ENCODE results near the gene IZUMO1.
"Not testable (repeated sequence)": the region's sequence is repeated elsewhere in the genome, so short reads cannot be mapped to it uniquely, and the experiment has no call there.

The IZUMO1 gene

DNA sequence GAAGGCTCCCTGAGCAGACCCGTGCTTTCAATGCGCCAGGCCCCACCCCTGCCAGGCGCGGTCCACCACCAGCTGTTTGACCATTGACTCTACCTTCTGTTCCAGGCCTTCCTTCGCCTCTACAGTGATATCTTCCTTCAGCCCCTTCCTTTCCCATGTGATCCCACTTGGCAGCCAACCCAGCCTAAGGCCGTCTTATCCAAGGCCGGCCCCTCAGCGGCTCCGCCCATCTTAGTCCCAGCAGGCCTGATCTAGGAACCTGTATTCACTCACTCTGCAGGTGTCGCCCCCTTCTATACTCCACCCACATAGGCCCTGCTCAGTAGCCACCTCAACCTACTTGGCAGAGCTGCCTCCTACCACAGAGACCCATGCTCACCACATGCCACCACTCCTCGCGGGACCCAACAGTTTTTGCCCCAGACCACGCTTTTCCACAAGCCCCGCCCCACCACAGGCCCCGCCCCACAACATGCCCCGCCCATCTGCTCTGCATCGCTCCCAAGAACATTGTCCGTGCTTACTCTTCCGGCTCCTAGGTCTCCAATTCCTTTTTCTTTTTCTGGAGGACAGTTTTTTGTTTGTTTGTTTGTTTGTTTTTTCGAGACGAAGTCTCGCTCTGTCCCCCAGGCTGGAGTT, 9.2 kb downstream of the IZUMO1 start:
- DNase-seq (ENCODE audit: low read depth), result no peak

DNA sequence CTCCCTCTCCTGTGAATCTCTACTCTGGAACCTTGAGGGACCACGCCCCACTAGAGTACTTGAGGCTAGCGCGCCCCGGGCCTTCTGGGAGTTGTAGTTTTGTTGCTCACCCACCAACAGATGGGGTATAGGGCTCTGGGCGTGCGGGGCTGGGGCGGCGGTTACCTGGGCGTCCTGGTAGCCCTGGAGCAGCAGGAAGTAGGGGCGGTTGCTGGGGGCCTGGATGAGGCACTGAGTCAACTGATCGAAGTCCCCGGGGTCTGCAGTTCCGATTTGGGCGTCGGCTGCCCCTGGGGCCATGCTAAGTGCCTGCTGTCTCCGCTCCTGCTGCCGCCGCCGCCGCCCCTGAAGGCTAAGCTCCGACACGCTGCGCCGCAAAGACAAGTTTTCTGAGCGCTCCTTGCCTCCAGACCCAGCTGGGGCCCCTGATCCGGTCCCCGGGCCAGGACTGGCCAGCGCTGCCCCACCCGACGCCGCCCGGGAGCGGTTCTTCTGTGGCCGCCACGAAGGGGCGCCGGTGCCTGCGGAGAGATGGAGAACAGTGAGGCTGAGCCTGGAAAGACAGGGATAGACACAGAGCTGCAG, 11.6 kb downstream of the IZUMO1 start:
- DNase-seq (ENCODE audit: low read depth), result no peak

DNA sequence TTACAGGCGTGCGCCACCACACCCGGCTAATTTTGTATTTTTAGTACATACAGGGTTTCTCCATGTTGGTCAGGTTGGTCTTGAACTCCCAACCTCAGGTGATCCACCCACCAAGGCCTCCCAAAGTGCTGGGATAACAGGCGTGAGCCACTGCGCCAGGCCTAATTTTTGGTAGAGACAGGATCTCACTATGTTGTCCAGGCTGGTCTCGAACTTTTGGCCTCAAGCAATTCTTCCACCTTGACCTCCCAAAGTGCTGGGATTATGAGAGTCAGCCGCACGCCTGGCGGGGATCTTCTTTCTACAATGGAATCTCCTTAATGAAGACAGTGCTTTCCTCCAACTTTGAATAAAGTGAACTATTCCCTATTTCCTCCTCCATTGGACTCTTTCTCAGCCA, 12.1 kb downstream of the IZUMO1 start:
- DNase-seq (ENCODE audit: low read depth), result no peak

DNA sequence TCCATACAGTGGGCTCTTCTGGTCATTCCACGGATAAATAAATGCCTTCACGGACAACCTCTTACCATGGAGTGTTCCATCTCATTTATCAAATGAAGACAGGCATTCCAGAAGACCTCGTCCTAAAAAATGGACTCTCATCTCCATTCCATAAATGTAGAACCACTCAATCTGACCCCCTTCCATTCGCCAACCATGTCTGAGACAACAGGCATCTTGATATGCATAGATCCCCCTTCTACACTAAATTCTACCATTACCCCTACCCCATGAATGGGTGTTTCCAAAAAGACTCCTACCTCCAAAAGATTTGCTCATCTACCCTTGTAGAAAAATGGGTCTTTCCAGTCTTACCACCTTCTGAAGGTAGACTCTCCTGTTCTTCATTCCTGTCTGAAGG, 15.3 kb downstream of the IZUMO1 start:
- no peak for DNase-seq (ENCODE audit: low read depth)

DNA sequence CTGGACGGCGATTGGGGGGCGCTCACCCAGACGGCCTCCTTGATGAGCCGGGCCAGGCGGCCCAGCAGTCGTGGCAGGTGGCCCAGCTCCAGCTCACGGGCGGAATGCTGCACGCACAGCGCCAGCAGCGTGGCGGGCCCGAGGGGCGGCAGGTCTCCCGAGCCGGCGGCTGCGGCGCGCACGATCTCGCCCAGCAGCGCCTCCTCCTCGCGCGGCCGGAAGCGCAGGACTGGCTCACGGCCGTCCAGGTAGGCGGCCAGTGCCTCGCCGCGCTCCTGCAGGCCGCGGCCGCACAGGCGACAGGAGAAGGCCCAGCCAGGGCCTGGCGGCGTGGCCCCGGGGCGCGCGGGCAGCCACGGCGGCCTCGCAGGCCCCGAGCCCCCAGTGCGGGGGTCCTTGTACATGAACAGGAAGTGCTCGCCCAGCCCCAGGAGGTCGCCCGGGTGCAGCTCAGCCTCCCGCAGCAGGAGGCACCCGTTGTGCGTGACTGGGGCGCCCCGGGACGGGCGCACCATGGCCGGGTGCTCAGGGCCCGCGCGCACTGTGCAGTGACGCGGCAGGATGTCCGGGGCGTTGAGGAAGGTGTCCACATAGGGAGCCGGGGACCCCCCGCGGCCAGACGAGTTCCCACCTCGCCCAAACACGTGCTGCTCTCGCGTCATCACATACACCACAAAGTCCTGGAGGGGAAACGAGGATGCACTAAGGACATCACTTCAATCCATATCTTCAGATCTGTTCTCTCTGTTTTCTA, 17.6 kb downstream of the IZUMO1 start:
- DNase-seq (ENCODE audit: low read depth), result no peak

DNA sequence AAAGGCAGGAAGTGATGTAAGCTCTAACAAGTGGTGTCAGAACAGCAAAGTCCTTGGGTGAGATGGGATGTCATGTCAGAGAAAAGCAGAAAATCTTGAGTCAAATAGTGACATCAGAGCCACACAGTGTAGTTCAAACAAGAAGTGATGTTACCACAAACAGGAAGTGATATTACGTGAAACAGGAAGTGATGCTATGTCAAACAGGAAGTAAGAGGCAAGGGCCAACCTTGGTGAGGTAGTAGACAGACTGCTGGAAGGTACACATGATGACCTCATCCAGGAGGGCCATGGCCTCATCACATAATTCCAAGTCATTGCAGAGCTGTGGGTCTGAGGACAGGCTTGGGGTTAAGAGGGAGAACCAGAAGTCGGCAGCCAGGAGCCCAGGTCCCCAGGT, 20.2 kb downstream of the IZUMO1 start:
- no peak for DNase-seq (ENCODE audit: low read depth)

DNA sequence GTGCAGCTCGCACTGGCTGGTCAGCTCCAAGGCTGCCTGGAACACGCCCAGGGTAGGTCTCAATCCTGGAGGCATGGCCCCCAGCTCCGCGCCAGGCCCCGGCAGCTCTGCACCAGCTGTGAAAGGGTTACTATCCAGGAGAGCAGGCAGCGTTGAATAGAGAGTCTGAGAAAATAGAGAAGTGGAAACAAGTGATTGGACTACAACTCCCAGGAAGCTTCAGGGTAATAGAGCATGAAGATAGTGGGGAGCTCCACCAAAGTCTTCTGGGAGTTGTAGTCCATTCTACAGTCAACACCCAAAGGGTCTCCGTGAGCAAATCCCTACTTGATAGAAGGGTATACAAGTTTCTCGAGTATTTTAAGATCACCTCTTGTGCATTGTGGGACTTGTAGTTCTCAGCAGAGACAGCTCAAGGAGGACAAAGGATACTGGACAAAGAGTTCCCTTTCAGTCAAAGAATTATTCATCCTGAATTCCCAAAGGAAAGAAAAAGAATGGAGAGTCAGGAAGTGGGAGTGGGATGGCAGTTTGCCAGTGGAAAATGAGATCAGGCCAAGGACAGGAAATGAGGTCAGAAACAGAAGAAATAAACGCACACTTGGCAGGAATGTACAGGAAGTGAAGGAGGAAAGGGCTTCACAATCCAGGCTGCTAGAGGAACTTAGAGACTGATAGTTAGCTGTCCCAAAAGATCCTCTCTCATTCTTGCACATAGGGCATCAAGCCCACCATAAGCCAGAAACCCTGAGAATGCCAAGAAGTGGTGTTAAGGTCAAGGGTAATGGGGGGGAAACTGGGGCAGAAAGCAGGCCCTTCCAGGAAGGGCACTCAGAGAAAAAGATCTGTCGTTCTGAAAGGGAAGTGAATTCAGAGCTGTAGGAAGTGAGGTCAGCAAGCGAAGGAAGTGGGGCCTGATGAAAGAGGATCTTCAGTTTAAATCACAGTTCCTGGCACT, 21.6 kb downstream of the IZUMO1 start:
- no peak for DNase-seq (ENCODE audit: low read depth)

DNA sequence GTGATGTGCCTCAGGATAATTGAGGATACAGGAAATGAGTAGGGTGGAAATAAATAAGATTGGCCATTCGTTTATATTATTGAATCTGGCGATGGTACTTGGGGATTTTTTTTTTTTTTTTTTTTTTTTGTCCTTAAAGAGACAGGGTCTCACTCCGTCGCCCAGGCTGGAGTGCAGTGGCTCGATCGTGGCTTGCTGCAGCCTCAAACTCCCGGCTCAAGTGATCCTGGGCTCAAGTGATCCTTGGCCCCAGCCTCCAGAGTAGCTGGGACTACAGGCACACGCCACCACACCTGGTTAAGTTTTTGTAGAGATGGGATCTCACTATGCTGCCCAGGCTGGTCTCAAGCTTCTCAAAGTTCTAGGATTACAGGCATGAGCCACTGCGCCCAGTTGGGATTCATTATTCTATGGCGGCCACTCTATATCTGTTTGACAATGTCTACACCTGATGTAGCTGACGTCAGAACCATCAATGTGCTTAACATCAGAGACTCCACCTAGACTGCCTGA, 24.5 kb downstream of the IZUMO1 start:
- no peak for DNase-seq (ENCODE audit: low read depth)

DNA sequence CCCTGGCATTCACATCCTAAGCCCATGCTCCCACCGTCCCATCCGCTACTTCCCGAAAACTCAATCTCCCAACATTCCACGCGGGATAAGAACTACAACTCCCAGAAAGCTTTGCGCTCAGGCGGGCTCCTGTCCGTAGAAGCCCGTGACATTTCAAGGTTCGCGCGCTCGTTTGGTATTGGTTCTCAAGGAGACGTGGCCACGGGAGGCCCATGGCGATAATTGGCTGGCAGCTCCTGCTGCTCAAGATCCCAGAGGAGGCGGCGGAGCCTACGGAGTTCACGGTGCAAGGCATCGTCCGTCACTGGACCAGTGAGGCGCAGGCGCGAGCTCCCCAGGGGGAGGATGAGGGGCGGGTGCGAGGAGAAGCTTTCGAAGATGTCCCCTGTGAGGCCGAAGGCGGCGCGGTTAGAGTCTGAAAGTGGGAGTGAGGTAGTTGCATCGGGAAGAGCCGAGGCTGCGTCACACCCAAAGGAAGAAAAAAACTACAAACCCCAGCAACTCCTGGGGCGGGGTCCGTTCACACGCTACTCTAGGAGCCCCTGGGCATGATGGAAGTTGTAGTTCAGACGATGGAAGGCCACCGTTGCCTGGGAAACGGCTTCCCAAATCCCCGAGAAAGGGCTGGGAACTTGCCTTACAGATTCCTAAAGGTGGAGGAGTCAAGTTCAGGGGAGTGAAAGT, 26.0 kb downstream of the IZUMO1 start:
- peak; percentile 82 for DNase-seq (ENCODE audit: low read depth)

DNA sequence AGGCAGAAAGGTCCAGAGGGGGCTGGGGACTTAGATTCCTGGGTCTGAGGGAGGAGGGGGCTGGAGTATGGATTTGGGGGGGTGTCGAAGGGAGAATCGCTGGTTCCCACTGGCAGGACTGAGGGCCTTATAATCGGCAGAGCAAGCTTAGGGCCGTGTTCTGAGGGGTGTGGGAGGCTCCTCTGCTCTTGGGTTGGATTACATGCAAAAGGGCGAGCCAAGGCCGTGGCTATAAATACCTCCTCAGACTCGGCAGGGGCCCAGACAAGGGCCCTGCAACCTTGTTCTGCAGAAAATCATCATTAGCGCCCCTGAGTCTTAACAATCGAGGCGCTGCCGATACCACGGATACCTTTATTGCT, 26.5 kb downstream of the IZUMO1 start:
- no peak for DNase-seq (ENCODE audit: low read depth)

DNA sequence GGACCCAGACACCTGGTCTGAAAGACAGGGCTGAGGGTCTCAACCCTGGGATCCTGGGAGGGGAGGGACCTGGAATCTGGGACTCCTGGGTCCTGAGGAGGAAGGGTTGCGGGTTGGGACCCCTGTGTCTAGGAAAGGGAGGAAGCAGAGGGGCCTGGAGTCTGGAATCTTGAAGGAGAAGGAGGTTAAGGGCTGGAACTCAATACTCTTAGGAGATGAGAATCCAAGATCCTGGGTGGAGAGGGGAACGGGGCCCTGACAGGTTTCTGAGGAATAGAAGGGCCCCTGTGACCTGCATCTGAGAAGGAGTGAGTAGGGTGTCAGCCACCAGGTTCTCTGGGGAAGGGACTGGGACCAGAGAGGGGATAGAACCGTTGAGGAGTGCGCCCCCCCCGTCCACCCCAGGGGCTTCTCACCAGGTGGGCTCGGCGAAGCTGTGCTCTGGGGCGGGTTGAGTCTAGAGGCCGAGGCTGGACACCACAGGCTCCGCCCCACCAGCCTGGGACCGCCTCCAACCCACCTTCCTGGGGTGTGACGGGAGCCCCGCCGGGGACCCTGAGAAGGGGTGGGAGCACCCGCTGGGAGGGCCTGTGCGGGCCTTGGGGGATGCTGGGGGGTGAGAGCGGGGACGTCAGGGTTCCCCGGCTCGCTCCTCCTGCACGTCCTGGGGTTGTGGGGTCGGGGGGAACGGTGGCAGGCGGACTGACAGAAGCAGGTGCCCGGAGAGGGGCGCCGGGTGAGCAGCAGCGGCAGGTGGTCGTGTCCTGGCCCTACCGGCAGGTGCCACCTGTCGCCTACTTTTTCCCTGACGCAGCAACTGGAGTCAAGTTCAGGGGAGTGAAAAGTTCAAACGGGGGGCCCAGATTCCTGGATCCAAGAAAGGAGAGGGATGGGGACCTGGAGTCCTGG, 27.2 kb downstream of the IZUMO1 start, which contains the start of gene MAMSTR:
Gene MAMSTR, minus strand, starts transcription at position 463 of the 909 bp plus-strand sequence. CDS start 694 bp downstream, outside the sequence.
- DNase-seq (ENCODE audit: low read depth), result no peak

DNA sequence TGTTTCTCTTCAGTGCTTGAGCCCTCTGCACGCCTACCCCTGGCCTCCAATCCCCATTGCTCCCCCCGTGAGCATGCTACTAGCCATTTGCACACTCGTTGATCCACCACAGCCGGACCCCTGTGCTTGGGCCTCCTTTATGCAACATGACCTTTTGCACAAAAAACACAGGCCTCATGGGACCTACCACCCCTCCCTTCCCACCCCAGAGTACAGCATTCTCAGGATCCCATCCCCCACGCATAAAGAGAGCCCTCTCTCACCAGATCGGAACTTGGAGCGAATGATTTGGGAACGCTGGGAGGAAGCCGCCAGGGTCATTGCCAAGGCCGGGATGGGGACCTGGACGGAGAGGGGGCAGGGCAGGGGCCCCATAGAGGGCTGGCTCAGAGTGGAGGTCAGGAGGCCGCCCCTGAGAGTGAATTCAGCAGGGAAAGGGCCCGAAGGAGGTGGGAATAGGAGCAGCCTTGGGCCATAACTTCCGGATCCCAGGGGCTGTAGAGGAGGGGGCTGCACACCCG, 27.9 kb downstream of the IZUMO1 start:
- DNase-seq (ENCODE audit: low read depth), result no peak

DNA sequence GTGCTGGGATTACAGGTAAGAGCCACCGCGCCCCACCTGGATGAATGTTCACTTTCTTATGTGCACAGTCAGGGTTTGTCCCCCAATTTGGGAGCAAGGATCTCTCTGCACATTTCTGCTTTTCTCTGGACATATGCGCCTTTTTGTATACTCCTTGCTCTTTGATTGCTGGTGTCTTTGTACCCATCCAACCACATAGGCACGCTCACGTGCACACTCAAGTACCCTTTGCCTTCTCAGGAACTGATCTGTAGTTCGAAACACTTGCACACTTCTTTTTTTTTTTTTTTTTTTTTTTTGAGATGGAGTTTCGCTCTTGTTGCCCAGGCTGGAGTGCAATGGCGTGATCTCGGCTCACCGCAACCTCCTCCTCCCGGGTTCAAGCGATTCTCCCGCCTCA, 28.6 kb downstream of the IZUMO1 start:
- not testable (repeated sequence) for DNase-seq (ENCODE audit: low read depth)

DNA sequence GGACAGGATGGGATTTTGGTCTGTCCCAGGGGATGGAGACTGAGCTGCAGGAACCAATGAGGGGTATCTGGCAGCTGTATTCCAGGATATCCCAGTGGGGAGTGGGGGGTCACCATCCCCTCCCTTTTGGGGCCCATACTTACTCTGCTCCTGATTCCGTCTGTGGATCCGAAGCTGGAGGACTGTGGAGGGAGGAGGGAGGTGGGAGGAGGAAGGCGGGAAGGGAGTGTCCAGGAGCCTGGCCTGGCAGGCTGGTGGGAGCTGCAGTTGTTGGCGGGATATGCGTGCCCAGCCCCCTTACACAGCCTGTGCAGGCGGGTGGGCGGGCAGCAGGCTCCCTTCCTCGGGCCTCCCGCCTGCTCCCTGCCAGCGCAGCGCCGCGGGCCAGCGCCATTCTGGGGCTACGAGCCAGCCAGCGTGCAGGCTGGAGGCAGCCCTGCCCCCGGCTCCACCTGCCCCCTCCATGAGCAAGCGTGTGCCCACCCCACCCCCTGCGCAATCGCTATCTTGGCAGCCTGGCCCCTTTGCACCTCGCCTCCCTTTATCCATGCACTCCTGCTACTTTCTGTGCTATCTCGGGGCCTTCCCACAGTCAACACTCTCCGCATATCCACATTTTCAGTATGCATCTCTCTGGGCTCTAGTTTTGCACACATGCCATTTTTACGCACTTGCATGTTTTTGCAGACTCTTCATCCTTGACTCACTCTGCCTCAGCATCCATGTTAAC, 30.0 kb downstream of the IZUMO1 start:
- no peak for DNase-seq (ENCODE audit: low read depth)

DNA sequence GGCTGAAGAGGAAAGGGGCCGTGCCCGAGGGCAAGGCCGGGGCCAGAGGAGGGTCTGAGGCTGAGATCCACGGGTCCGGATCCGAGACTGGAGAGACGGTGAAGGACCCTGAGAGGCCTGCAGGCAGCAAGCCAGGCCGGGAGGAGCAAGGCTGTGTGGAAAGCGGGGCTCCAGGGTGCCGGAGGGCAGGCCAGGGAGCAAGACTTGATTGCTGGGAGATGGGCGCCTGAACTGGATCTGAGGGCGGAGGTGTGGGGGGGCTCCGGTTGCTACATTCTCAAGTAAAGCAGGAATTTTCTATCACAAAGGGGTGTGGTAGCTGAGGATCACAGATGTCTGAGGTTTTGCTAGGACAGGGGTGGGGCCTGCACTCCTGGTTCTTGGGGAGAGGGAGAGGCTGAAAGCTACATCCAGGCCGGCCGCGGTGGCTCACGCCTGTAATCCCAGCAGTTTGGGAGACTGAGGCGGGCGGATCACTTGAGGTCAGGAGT, 31.0 kb downstream of the IZUMO1 start:
- DNase-seq (ENCODE audit: low read depth), result no peak

DNA sequence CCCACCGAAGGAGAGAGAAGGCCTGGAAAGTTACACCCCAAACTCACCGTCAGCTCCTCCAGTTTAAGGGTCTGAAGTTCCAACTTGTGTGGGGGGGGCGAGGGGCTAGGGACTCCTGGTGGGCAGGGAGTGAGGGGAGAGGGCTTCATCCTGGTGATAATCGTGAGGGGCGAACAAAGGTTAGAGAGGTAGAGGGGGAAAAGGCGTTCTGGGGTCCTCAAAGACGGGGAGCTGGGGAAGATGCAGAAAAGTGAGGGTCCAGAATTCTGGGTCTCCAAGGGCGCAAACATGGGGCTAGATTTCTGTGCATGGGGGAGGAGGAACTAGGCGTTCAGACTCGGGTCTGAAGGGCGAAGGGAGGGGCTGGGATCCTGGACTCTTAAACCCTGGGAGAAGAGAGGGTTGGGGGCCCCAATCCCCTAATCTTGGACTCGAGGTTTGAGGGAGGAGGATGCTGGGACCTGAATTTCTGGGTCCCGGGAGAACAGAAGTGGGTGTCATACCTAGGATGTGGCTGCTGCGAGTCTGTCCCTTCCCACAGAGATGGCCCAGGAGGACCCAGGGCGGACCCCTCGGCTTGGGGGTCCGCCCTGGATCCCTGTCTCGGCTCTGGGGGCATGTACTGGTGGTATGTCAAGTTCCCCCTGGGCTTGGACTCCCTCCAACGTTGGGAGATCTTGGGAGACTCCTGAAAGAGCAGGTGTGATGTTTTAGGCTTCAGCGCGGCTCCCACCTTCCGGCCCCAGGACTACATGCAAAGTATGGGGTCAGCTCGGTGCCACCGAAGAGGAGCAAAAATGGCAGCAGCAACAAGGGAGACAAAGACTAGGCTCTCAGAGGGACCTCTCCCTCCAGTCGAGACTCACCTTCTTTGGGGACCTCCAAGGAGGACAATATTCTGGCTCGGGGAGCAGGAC, 31.7 kb downstream of the IZUMO1 start:
- DNase-seq (ENCODE audit: low read depth), result no peak

DNA sequence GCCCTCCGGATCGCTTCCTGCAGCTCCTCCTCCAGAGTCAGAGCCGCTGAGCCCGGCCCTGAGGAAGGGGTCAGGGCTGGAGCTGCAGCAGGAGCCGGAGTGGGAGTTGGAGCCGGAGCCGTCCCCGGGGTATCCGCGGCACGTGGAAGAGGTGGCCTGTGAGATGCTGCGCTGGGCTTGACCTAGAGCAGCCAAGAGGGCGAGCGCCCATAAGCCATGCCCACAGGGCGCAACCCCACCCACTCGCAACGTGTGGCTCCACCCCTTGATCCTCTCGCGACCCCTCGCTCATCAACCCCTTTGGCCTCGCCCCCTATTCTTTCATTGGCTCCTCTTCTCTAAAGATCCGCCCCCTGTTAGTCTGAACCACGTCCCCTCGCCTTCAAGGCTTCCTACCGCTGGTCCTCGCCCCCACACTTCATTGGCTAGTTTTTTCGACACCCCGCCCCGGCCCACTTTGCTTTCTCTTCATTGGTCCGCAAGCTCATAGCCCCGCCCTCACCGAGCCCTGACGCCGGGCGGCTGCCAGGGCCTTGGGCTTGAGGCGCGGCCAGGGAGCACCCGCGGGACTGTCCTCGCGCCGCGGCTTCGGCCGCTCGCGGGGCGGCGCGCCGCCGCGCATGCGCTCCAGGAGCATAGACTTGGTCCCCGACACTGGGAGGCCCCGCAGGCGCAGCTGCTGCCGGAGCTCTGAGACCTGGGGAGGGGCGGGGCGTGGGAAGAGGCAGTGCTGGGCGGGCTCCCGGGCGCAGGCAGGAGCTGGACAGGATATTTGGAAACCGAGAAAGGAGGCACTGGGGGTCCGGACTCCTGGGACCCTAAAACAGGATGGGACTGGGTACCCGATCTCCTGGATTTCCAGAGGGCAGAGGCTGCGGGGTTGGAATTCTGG, 32.6 kb downstream of the IZUMO1 start:
- peak; percentile 91 for DNase-seq (ENCODE audit: low read depth)

Data from activated T-cell treated with anti-CD3 and anti-CD28 coated beads for 1 hour (primary cell).